HEK293 (cell line): ENCODE results near the gene SBK2.

Source experiments
- CTCF ChIA-PET: fragments of 350-600 bp; formaldehyde crosslinking; extraction: SDS; loops from one replicate; lab custom pipeline; 2021; ENCODE audit warnings: antibody characterized with exemption; lab: Yijun Ruan, JAX
- POLR2A ChIA-PET: fragments of 300-600 bp; formaldehyde crosslinking; extraction: SDS; loops from one replicate; lab custom pipeline; 2020; ENCODE audit warnings: antibody characterized with exemption, inconsistent platforms; lab: Yijun Ruan, JAX
- H3K27ac ChIP-seq: fragments of 200-500 bp; sonication (Bioruptor generic); 2 replicates; pipeline ENCODE4 v1.5.1; 2014; ENCODE audit warnings: low read depth, low read length, control low read depth, inconsistent platforms; ENCODE audit errors: extremely low read depth
- H3K36me3 ChIP-seq, 2 experiments: fragments of 200-500 bp in 1 of 2; sonication (Bioruptor generic) in 1 of 2; 1 replicate in 1 of 2; 2 replicates in 1 of 2; pipeline ENCODE4 v1.5.1; 2014 to 2017; ENCODE audit warnings: inconsistent platforms in 2 of 2, low read length in 2 of 2; ENCODE audit not compliant: control insufficient read depth in 2 of 2, insufficient read depth in 1 of 2
- H3K4me1 ChIP-seq: fragments of 200-500 bp; sonication (Bioruptor generic); 2 replicates; pipeline ENCODE4 v1.5.1; 2014; ENCODE audit warnings: mild to moderate bottlenecking, low read length, inconsistent platforms; ENCODE audit not compliant: control insufficient read depth, insufficient read depth
- H3K4me3 ChIP-seq: 2 replicates; pipeline ENCODE4 v1.5.1; 2011; ENCODE audit warnings: low read depth, mild to moderate bottlenecking, control low read depth, low read length, moderate library complexity
- H3K9me3 ChIP-seq: fragments of 200-500 bp; sonication (Bioruptor generic); 2 replicates; pipeline ENCODE4 v1.5.1; 2014; ENCODE audit warnings: low read depth, low read length, inconsistent platforms; ENCODE audit not compliant: control insufficient read depth, insufficient read depth
- EGR2 ChIP-seq: fragments of 450-650 bp; formaldehyde crosslinking; IDR thresholded peaks from 2 replicates; pipeline ENCODE4 v1.5.1; 2016; ENCODE audit warnings: low read depth, missing biosample characterization, missing genetic modification characterization
- KLF17 ChIP-seq: fragments of 450-650 bp; formaldehyde crosslinking; IDR thresholded peaks from 2 replicates; pipeline ENCODE4 v1.5.1; 2016; ENCODE audit warnings: missing biosample characterization, missing genetic modification characterization

The SBK2 gene

GRCh38 chr19:55479045-55479444 is 57.9 kb downstream of the SBK2 start:
- no peak overlapping the region for H3K27ac ChIP-seq
- H3K4me3 ChIP-seq, result no peak overlapping the region
- peaks cover 8% of the 10 kb centered on the region; the same call in 1 of the 2 replicates for H3K4me1 ChIP-seq
- POLR2A ChIA-PET, result interaction anchor here (1.1 kb wide), 2 partner anchors 17 to 120 kb away, joined by 4 read pairs; partner anchors contain the start of genes FIZ1 and ISOC2
- TF ChIP-seq EGR2 (tag by site-specific recombination) (0 out of 2 replicates have a peak, but pooled peaks have one; percentile 15), KLF17 (tag by site-specific recombination) (no peak)
- no peaks in the 10 kb centered on the region for H3K9me3 ChIP-seq
- CTCF ChIA-PET, result interaction anchor here (0.6 to 7.0 kb wide), 3 partner anchors 12 to 37 kb away, joined by 3 to 85 read pairs (median 63); no protein-coding TSS in a partner anchor
- peaks cover 0 to 9% of the 10 kb centered on the region in 2 experiments; a peak in 1 of 3 replicates for H3K36me3 ChIP-seq
